Activated gamma-delta T cell treated with Interleukin-2 at 50 U/mL for 16 hours (primary cell): Measurements from ENCODE around the gene ZBTB22.
"Not testable (repeated sequence)": the region's sequence is repeated elsewhere in the genome, so short reads cannot be mapped to it uniquely, and the experiment has no call there.

ENCODE experiments used
- DNase-seq: peaks from one replicate; pipeline ENCODE4 v3.0.0-alpha.2; 2020

The ZBTB22 gene

DNA sequence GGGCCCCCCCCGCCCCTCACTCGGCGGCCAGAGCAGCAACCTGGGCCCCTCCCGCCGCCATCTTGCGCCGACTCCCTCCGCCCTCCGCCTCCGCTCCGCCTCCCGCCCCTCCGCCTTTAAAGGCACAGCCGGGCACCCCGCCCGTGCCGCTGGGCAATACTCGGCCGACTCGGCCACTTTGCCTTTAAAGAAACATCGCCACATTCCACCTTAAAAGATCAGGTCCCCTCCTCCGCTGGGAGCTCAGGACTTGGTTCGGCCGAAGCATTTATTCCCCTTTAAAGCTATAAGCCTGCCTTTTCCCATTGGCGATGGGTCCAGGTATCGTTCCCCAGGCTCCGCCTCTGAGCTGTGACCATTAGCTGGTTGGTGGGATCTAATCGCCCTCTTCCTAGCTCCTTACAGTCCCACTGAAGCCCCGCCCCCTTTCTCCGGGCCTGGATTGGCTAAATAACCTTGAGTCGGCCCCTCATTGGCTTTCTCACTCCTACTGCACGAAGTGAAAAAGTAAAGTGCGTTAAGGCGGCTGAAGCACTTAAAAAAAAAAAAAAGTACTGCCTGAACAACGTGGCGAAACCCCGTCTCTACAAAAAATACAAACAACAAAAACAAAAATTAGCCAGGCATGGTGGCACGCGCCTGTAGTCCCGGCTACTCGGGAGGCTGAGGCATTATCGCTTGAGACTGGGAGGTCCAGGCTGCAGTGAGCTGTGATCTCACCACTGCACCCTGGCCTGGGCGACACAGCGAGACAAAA lies at the start of gene ZBTB22:
Gene ZBTB22, minus strand, starts transcription at position 76 of the 757 bp plus-strand sequence. CDS start 828 bp downstream, outside the sequence.
- DNase-seq = peak; percentile 97

- DNase-seq = no peak
Measured at GRCh38 chr6:33367009-33367714, 49.6 kb upstream of the ZBTB22 start.

DNA sequence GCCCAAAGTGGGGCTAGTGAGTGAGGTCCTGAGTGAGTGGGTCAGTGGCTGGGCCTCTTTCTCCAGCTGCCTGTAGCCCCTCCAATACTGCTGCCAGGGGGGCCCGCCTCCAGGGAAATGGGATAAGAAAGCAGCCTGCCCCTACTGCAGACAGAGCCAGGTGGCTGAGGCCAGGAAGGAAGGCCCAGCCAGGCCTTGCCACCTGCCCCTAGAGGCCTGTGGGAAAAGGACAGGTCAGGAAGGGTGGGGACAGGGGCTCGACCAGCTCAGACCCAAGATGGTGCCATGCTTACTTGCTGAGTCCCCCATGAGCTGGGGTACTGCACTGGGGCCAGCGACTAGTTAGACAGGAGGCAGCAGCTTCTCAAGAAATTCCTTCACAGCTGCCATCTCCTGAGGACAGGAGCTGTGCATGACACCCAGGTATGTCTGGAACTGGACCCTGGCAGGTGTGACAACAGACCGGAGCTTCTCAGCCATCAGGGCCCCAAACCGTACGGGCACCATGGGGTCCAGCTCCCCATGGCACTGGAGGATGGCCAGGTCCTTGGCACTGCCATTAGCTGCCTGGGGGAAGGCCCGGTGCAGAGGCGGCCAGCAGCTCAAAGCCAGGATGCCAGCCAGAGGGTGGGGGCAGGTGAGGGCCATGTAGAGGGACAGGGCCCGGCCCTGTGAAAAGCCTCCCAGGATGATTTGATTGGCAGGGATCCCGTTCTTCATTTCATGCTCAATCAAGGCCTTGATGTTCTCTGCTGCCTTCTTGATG lies 47.8 kb upstream of the ZBTB22 start:
- DNase-seq = not testable (repeated sequence)

- not testable (repeated sequence) for DNase-seq
Measured at GRCh38 chr6:33364475-33365205, 47.1 kb upstream of the ZBTB22 start.

DNA sequence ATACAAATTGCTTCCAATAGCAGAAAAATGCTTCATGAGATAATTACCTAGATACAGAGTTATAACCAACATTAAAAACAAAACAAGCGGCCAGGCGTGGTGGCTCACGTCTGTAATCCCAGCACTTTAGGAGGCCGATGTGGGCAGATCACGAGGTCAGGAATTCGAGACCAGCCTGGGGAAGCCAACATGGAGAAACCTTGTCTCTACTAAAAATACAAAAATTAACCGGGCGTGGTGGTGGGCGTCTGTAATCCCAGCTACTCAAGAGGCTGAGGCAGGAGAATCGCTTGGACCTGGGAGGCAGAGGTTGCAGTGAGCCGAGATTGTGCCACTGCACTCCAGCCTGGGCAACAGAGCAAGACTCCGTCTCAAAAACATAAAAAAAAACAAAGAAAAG lies 45.9 kb upstream of the ZBTB22 start:
- DNase-seq = not testable (repeated sequence)

DNA sequence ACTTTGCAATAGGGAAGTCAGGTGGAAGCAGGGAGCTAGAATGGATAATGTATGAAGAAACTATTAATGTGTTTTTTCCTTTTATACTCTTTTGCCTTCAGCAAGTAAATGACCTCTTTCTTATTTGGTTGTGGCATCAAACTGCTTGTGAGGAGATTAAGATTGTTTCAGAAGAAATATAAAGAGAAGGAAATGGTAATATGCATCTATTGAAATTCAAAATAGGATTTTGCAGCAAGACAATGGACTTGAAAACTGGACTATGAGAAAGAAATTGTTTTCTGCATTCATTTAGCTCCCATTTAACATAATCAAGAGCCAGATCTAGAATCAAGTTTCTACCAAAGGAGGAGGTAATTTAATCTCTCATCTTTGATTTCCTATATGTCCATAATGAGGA lies 41.8 kb upstream of the ZBTB22 start:
- no peak for DNase-seq

DNA sequence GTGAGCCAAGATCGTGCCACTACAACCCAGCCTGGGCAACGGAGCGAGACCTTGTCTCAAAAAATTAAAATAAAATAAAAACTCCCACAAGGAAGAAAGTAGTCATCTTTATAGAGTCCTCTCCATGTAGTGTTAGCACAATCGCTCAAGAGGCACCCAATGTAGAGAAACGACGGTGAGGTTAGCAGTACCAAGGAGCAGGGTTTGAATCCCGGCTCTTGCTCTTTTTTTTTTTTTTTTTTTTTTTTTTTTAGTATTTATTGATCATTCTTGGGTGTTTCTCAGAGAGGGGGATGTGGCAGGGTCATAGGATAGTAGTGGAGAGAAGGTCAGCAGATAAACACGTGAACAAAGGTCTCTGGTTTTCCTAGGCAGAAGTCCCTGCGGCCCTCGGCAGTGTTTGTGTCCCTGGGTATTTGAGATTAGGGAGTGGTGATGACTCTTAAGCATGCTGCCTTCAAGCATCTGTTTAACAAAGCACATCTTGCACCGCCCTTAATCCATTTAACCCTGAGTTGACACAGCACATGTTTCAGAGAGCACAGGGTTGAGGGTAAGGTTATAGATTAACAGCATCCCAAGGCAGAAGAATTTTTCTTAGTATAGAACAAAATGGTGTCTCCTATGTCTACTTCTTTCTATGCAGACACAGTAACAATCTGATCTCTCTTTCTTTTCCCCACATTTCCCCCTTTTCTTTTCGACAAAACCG lies 39.8 kb upstream of the ZBTB22 start:
- DNase-seq = not testable (repeated sequence)

DNA sequence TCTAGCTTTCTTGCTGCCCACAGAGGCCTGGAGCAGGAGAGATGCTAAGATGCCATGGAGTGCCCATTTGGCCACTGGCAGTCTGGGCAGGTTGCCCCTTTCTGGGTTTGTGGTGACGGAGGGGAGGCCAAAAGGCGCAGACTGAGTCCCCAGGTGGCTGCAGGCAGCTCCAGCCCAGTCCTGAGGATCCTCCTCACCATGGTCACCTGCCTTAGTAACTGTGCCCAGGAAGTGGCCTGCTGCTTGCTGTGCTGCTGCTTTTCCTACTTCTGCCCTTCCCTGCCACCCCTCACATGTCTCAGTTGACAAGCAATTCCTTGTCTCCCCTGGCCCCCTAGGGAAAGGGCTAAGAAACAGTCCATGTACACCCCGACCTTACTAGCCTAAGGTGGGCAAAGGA lies 38.8 kb upstream of the ZBTB22 start:
- DNase-seq = no peak

- not testable (repeated sequence) for DNase-seq
Measured at GRCh38 chr6:33355860-33356259, 38.3 kb upstream of the ZBTB22 start.

DNA sequence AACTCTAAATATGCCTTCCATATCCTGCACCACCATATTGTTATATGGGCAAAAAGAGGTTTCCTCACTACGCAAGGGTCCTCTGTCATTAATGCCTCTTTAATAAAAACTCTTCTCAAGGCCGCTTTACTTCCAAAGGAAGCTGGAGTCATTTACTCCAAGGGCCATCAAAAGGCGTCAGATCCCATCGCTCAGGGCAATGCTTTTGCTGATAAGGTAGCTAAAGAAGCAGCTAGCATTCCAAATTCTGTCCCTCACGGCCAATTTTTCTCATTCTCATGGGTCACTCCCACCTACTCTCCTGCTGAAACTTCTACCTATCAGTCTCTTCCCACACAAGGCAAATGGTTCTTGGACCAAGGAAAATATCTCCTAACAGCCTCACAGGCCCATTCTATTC lies 30.3 kb upstream of the ZBTB22 start:
- DNase-seq = no peak

DNA sequence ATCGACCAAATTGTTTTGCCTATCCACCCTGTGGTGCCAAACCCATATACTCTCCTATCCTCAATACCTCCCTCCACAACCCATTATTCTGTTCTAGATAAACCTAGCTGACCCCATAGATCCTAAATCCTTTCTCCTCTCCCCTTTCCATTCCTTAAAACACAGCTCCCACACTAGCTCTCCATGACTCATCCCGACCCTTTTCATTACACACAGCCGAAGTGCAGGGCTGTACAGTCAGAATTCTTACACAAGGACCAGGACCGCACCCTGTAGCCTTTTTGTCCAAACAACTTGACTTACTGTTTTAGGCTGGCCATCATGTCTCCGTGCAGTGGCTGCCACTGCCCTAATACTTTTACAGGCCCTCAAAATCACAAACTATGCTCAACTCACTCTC lies 29.4 kb upstream of the ZBTB22 start:
- not testable (repeated sequence) for DNase-seq

DNA sequence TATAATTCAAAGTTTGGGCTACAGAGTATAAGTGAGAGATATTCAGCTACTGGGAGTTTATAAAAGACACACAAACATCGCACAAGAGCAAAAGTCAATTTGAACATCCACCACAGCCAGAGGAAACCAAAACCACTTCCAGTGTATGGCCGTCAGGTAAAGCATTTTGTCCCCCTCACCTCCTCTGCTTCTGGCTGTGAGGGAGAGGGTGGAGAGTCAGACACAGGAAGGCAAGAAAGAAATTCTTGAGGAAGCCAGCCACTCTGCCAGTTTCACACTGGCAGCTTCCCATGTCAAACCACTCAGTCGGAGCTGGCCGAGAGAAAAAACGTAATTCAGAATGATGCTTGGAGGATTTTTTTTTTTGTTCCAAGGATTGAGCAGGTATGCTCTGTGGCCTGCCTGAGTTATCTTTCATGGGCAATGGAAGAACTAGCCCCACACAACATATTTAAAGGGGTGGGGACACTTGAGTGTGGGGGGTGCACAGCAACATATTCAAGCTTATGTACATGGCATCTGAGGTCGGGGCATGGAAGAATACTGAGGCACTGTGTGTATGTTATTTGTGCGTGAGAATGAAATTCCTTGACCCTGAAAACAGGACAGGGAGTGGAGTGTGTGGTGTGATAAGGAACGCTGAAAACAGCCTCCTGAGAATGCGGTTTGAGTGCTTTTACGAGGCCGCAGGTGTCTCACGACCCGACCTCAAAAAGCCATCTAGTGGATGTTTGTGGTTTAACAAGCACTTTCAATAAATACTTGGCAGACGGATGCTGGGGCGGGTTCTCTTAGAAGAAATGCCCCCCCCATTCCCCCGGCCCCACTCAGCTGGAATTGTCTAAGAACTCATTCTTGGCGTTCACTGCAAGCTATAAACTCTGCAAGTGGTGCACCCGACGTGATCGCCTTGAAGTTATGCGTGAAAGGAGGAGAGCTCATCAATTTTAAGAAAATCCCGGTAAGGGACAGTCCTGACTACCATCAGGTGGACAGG lies 27.5 kb upstream of the ZBTB22 start:
- DNase-seq = peak; percentile 68

DNA sequence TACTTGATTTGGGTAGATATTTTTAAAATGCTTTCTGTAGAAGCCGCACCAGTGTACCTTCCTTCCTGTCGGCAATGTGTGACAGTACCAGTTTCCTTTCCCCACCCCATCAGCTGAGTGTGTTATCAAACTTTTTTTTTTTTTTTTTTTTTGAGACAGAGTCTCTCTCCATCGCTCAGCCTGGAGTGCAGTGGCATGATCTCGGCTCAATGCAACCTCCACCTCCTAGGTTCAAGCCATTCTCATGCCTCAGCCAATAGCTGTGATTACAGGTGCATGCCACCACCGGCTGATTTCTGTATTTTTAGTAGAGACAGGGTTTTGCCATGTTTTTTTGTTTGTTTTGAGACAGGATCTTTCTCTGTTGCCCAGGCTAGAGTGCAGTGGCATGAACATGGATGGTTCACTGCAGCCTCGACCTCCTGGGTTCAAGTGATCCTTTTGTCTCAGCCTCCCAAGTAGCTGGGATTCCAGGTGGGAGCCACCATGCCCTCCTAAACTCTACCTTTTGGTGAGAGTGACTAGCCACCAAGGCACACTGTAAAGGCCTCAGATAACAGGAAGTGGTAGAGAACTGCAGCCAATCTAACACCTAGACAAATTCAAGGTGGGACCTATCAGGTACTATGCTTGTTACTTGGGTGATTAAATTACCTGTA lies 26.5 kb upstream of the ZBTB22 start:
- DNase-seq = peak; percentile 66

GRCh38 chr6:33343606-33343952 lies 26.0 kb upstream of the ZBTB22 start:
- not testable (repeated sequence) for DNase-seq

GRCh38 chr6:33339193-33339592 lies 21.6 kb upstream of the ZBTB22 start:
- DNase-seq = no peak

DNA sequence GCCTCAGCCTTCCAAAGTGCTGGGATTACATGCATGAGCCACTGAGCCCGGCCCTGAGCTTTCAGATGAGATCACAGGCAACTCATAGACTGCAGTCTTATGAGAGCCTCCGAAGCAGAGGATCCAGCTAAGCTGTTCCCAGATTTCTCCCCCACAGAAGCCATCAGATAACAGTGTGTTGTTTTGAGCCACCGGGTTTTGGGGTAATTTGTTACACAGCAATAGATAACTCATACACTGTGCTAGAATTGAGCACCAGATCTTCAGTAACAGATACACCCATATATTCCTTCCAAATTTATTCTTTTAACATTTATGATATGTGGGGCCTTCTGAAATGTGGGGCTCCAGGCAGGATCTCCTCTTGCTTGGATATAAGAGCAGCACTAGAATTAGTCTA lies 19.0 kb upstream of the ZBTB22 start:
- DNase-seq = no peak

DNA sequence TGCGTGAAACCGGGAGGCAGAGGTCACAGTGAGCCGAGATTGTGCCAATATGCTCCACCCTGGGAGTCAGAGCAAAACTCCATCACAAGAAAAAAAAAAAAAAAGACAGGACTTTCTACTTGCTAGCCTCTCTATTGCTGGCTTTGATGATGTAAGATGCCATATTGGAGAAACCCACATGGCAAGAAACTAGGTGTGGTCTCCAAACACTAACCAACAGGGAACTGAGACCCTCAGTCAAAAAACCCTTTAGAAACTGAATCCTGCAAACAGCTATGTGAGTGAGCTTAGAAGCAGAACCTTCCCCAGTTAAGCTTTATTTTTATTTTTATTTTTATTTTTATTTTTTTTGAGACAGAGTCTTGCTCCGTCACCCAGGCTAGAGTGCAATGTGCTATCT lies 18.4 kb upstream of the ZBTB22 start:
- no peak for DNase-seq

DNA sequence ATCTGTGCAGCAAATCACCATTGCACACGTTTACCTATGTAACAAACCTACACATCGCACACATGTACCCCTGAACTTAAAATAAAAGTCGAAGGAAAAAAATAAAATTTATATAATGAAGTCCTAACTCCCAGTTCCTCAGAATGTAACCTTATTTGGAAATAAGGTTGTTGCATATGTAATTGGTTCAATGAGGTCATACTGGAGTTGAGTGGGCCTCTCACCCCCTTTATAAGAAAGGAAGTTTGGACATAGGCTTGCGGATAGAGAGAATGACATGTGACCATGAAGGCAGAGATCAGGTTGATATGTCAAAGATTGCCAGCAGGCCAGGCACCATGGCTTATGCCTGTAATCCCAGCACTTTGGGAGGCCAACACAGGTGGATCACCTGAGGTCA lies 16.1 kb upstream of the ZBTB22 start:
- DNase-seq = no peak

- no peak for DNase-seq
Measured at GRCh38 chr6:33330736-33331135, 13.2 kb upstream of the ZBTB22 start.

- no peak for DNase-seq
Measured at GRCh38 chr6:33329058-33329457, 11.5 kb upstream of the ZBTB22 start.
